Activated naive CD8-positive, alpha-beta T cell treated with anti-CD3 and anti-CD28 coated beads, Interleukin-2, amount 10 ng/mL, durations not matched to agents 7 days and 5 days (primary cell): ENCODE results near the gene C12orf76. TPM values are rescaled to one million over a fixed set of nuclear protein-coding genes. Genes with fewer than 3 reads are reported as not detected.
"Not testable (repeated sequence)": the region's sequence is repeated elsewhere in the genome, so short reads cannot be mapped to it uniquely, and the experiment has no call there.

ENCODE experiments used
- ATAC-seq: fragments of 150-1000 bp; cut with Tn5 transposase; one replicate; pipeline ENCODE4 v1.10.0; 2021; ENCODE audit warnings: low read depth, moderate library complexity
- POLR2A ChIA-PET: fragments of 350-600 bp; sonication (Branson Sonifier 250); formaldehyde crosslinking; loops from one replicate; lab custom pipeline; 2021; ENCODE audit warnings: antibody characterized with exemption; lab: Charles Lee
- DNase-seq: peaks from one replicate; pipeline ENCODE4 v3.0.0; 2021
- H3K27ac Mint-ChIP-seq: one replicate; pipeline ENCODE4 v1.8.0; 2022; ENCODE audit warnings: mild to moderate bottlenecking, mixed read lengths
- H3K27me3 Mint-ChIP-seq: one replicate; pipeline ENCODE4 v1.8.0; 2022; ENCODE audit warnings: mild to moderate bottlenecking, moderate library complexity, mixed read lengths
- H3K36me3 Mint-ChIP-seq: one replicate; pipeline ENCODE4 v1.8.0; 2021; ENCODE audit warnings: mild to moderate bottlenecking, mixed read lengths
- H3K4me1 Mint-ChIP-seq: one replicate; pipeline ENCODE4 v1.8.0; 2021; ENCODE audit warnings: mixed read lengths
- H3K4me3 Mint-ChIP-seq: one replicate; pipeline ENCODE4 v1.8.0; 2022; ENCODE audit warnings: mild to moderate bottlenecking, moderate library complexity, mixed read lengths
- H3K9me3 Mint-ChIP-seq: one replicate; pipeline ENCODE4 v1.8.0; 2021; ENCODE audit warnings: mixed read lengths
- total RNA-seq, 2 experiments: library from RNA; stranded (reverse); gene quantifications; one replicate each; pipeline ENCODE4 v1.2.3, GENCODE V29; 2021

C12orf76 gene
- total RNA-seq, 2 experiments from 2014 or later: 22.1 to 23.2 TPM

- POLR2A ChIA-PET: not testable (repeated sequence)
Observed at GRCh38 chr12:110055375-110056352, 7.3 kb upstream of the C12orf76 start.

GRCh38 chr12:110050927-110051326 is 2.6 kb upstream of the C12orf76 start:
- Mint-ChIP-seq H3K36me3 (peaks cover 1% of the 10 kb centered on the region), H3K4me1 (peaks cover 24% of the 10 kb centered on the region), H3K9me3 (no peaks in the 10 kb centered on the region), H3K4me3 (no peak overlapping the region), H3K27me3 (peaks cover 2% of the 10 kb centered on the region), H3K27ac (no peak overlapping the region)
- no peak for DNase-seq
- POLR2A ChIA-PET: no interaction called here
- ATAC-seq: no peak

More at GRCh38 chr12:110055375-110056352, 7.3 kb upstream of the C12orf76 start:
- peaks cover 13% of the 10 kb centered on the region for H3K4me1 Mint-ChIP-seq
- H3K27me3 Mint-ChIP-seq, H3K9me3 Mint-ChIP-seq, H3K27ac Mint-ChIP-seq, ATAC-seq, DNase-seq, H3K36me3 Mint-ChIP-seq, H3K4me3 Mint-ChIP-seq: not testable (repeated sequence)

GRCh38 chr12:110049666-110050065 is 1.3 kb upstream of the C12orf76 start:
- POLR2A ChIA-PET, H3K9me3 Mint-ChIP-seq, H3K27ac Mint-ChIP-seq, ATAC-seq, DNase-seq, H3K36me3 Mint-ChIP-seq, H3K4me3 Mint-ChIP-seq, H3K27me3 Mint-ChIP-seq: not testable (repeated sequence)
- H3K4me1 Mint-ChIP-seq: peaks cover 21% of the 10 kb centered on the region

GRCh38 chr12:110049034-110049433 is 712 bp upstream of the C12orf76 start:
- POLR2A ChIA-PET, H3K27me3 Mint-ChIP-seq, H3K36me3 Mint-ChIP-seq, H3K9me3 Mint-ChIP-seq, DNase-seq, ATAC-seq: not testable (repeated sequence)
- peak overlapping the region; percentile 91 for H3K27ac Mint-ChIP-seq
- H3K4me1 Mint-ChIP-seq: peaks cover 21% of the 10 kb centered on the region
- H3K4me3 Mint-ChIP-seq: peak overlapping the region; percentile 96

DNA sequence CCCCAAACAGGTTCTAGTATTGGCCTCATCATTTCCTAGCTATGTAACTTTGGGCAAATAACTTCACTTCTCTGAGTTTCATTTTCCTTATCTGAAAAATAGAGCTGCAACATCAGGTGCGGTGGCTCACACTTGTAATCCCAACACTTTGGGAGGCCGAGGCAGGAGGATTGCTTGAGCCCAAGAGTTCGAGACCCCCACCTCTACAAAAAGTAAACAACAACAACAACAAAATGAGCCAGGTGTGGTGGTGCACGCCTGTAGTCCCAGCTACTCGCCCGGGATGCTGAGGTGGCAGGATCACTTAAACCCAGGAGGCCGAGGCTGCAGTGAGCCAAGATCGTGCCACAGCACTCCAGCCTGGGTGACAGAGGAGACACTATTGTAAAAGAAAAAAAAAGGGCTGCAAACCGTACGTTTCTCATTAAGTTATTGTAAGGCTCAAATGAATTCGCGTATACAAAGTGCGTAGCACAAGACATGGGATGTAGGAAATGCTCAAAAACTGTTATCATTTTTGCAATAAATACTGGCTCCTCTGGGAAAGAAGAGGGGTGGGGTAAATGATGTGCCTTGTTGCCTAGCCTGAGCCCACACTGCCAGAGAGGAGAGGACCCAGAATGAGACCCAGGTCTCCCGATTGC is 903 bp downstream of the C12orf76 start:
- Mint-ChIP-seq H3K4me1 (peaks cover 28% of the 10 kb centered on the region), H3K27ac (peak overlapping the region; percentile 48), H3K27me3 (no peaks in the 10 kb centered on the region), H3K9me3 (no peaks in the 10 kb centered on the region), H3K36me3 (peaks cover 4% of the 10 kb centered on the region), H3K4me3 (peak overlapping the region; percentile 96)
- POLR2A ChIA-PET: interaction anchor here (0.6 to 1.8 kb wide), 7 partner anchors 8 to 329 kb away, joined by 3 to 10 read pairs (median 3); partner anchors contain the start of genes ANKRD13A and IFT81
- ATAC-seq: no peak
- DNase-seq: no peak

GRCh38 chr12:110046451-110047187 is 1.7 kb downstream of the C12orf76 start:
- Mint-ChIP-seq H3K4me3 (peak overlapping the region; percentile 55), H3K9me3 (no peaks in the 10 kb centered on the region), H3K27me3 (no peaks in the 10 kb centered on the region), H3K27ac (no peak overlapping the region), H3K4me1 (peaks cover 32% of the 10 kb centered on the region), H3K36me3 (peaks cover 7% of the 10 kb centered on the region)
- ATAC-seq (no peak), DNase-seq (no peak)
- POLR2A ChIA-PET: interaction anchor here (0.6 to 1.8 kb wide), 3 partner anchors 33 to 330 kb away, joined by 3 to 10 read pairs (median 3); no protein-coding TSS in a partner anchor

GRCh38 chr12:110042264-110042663 is 6.1 kb downstream of the C12orf76 start:
- Mint-ChIP-seq H3K27me3 (no peaks in the 10 kb centered on the region), H3K9me3 (no peaks in the 10 kb centered on the region), H3K27ac (no peak overlapping the region), H3K4me3 (no peak overlapping the region), H3K36me3 (peaks cover 16% of the 10 kb centered on the region), H3K4me1 (peaks cover 38% of the 10 kb centered on the region)
- DNase-seq: no peak
- ATAC-seq: no peak
- POLR2A ChIA-PET: interaction anchor here (0.6 kb wide), 1 partner anchor 268 kb away, joined by 3 read pairs; no protein-coding TSS in a partner anchor

DNA sequence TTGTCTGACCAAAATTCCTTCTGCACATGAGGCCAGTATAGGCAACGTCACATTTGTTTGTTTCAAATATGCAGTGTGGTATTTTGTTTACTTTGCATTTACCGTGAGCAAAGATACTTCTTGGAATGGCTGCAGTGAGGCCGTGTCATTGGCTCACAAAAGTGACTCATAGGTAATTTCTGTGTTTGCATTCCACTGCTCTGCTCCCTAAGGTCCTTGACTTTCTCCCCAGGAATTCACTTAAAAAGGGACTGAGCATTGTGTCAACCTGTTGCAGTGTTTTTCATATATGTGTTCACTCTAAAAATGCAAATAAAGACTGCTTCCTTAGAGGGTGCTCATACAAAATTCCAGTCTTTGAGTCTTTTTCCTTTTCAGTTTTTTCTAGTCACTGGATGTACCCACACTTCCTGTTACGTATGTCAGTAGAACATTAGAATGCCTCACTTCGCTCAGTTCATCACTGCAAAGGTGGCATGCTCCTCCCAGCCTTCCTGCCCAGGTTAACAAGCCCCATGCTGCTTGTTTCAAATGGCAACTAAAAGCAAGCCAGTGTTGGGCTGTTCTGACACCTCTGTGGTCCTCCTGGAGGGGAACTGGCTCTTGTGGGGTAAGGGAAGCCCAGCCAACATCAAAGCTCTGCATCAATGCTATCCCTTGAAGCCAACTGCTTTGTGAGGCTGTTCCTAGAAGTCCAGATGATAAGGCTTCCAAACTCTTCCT is 9.1 kb downstream of the C12orf76 start:
- Mint-ChIP-seq H3K9me3 (no peaks in the 10 kb centered on the region), H3K27ac (peak overlapping the region; percentile 86), H3K4me3 (peak overlapping the region; percentile 6), H3K36me3 (peaks cover 31% of the 10 kb centered on the region), H3K27me3 (no peaks in the 10 kb centered on the region), H3K4me1 (peaks cover 35% of the 10 kb centered on the region)
- DNase-seq (no peak), ATAC-seq (peak; percentile 62)
- POLR2A ChIA-PET: interaction anchor here (0.9 to 1.0 kb wide), 3 partner anchors 9 to 44 kb away, joined by 3 to 4 read pairs (median 3); partner anchors contain the start of gene C12orf76

DNA sequence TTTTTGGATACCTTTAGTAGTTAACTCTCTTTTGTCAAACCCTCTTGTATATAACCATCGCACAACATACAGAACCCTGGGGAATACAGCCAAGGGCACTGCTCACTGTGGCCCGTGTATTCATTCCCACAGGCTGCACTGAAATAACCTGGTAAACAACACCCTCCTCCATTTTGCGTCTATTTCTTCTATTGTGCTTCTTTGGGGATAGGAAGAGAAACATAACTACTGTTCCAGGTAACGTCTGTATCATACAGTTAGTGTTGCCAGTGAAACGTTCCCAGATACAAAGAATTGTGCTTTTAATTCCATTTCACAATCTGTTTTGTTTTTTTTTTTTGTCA is 9.6 kb downstream of the C12orf76 start:
- Mint-ChIP-seq H3K36me3 (peaks cover 35% of the 10 kb centered on the region), H3K4me3 (no peak overlapping the region), H3K27ac (peak overlapping the region; percentile 62), H3K9me3 (no peaks in the 10 kb centered on the region), H3K4me1 (peaks cover 35% of the 10 kb centered on the region), H3K27me3 (no peaks in the 10 kb centered on the region)
- ATAC-seq (no peak), DNase-seq (no peak)
- POLR2A ChIA-PET: no interaction called here

DNA sequence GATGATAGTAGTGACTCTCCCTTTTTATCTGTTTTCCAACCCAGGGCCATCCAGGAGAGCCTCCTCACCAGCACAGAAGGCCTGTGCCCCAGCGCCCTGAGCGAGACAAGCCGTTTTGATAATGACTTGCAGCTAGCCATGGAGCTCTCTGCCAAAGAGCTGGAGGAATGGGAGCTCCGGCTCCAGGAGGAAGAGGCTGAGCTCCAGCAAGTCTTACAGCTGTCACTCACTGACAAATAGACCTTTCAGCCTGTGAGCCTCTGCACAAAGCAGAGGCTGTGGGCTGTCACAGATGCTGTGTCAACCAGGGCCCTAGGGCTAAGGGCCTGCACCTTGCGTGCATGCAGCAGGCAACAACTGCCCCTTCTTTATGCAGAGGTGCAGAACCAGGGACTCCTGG is 11.0 kb downstream of the C12orf76 start:
- Mint-ChIP-seq H3K27ac (no peak overlapping the region), H3K9me3 (no peaks in the 10 kb centered on the region), H3K27me3 (no peaks in the 10 kb centered on the region), H3K36me3 (peaks cover 40% of the 10 kb centered on the region), H3K4me3 (no peak overlapping the region), H3K4me1 (peaks cover 27% of the 10 kb centered on the region)
- ATAC-seq (no peak), DNase-seq (no peak)
- POLR2A ChIA-PET: interaction anchor here (1.3 kb wide), 1 partner anchor 36 kb away, joined by 3 read pairs; no protein-coding TSS in a partner anchor

DNA sequence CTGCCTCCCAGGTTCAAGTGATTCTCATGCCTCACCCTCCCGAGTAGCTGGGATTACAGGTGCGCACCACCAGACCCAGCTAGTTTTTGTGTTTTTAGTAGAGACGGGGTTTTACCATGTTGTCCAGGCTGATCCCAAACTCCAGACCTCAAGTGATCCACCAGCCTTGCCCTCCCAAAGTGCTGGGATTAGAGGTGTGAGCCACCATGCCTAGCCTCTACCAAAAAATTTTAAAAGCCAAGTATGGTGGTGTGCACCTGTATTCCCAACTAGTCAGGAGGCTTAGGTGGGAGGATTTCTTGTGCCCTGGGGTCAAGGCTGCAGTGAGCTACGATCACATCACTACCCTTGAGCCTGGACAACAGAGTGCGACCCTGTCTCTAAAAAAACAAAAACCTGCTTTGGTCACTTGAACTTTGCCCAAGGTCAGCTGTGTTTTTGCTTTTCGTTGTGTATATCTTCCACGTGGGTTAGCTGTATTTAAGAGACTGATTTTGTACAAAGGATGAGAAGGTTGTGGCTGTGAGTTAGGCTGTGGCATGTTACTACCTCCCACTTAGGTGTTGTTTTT is 12.7 kb downstream of the C12orf76 start:
- Mint-ChIP-seq H3K27ac (no peak overlapping the region), H3K27me3 (no peaks in the 10 kb centered on the region)

GRCh38 chr12:110033888-110034287 is 14.4 kb downstream of the C12orf76 start:
- ATAC-seq (no peak), DNase-seq (no peak)
- peaks cover 6% of the 10 kb centered on the region for H3K4me1 Mint-ChIP-seq
- H3K27ac Mint-ChIP-seq: no peak overlapping the region
- POLR2A ChIA-PET: no interaction called here
- H3K36me3 Mint-ChIP-seq: peaks cover 49% of the 10 kb centered on the region
- H3K9me3 Mint-ChIP-seq: no peaks in the 10 kb centered on the region
- no peak overlapping the region for H3K4me3 Mint-ChIP-seq
- H3K27me3 Mint-ChIP-seq: no peaks in the 10 kb centered on the region

More for the DNA sequence above, 12.7 kb downstream of the C12orf76 start:
- Mint-ChIP-seq H3K36me3 (peaks cover 44% of the 10 kb centered on the region), H3K9me3 (no peaks in the 10 kb centered on the region), H3K4me3 (no peak overlapping the region), H3K4me1 (peaks cover 21% of the 10 kb centered on the region)
- POLR2A ChIA-PET: interaction anchor here (0.6 to 0.7 kb wide), 2 partner anchors 41 to 389 kb away, joined by 4 read pairs; no protein-coding TSS in a partner anchor
- no peak for ATAC-seq
- no peak for DNase-seq
